ENCODE measurements around the gene S1PR1. TPM values are rescaled to one million over a fixed set of nuclear protein-coding genes. Genes with fewer than 3 reads are reported as not detected.

The S1PR1 gene
- total RNA-seq, 1 experiment from 2014 or later, result 0.24 TPM

DNA sequence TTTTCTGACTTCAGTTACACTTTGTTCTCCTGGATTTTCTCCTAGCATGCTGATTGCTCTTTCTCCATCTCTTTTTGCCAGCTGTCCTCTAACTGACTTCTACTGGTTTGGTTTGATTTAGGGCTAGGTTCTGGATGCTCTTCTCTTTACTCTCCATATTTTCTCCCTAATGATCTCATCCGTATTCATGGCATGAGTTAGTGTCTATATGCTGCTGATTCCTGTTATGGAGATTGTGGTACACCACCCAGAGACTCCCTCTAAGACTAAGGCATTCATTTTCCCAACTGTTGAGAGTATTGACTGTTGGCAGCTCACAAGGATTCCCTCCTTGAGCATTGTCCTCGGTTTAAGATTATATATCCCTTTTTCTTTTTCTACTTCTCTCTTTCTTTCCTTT, 28.9 kb downstream of the S1PR1 start:
- Histone ChIP-seq H4K91ac (ENCODE audit: insufficient read length, low read depth, low read length) (no peak overlapping the region), H3K4ac (ENCODE audit: low read depth, low read length) (no peak overlapping the region)
- no peaks in the 10 kb centered on the region for H3K9me3 Mint-ChIP-seq

More for the DNA sequence above, 28.9 kb downstream of the S1PR1 start:
- H2AFZ ChIP-seq (ENCODE audit: low read length), result no peak overlapping the region
- no peak overlapping the region for H3K4me2 ChIP-seq (ENCODE audit: insufficient read depth, insufficient read length, low read length)
- no peak for DNase-seq
- H3K79me2 ChIP-seq (ENCODE audit: insufficient read depth, low read length), result no peaks in the 10 kb centered on the region
- Mint-ChIP-seq H3K4me1 (peaks cover 12% of the 10 kb centered on the region in 2 experiments), H3K4me3 (no peak overlapping the region), H3K27ac (no peak overlapping the region), H3K36me3 (ENCODE audit: insufficient read depth in 1 of 3, low read depth in 3 of 3) (no peaks in the 10 kb centered on the region), H3K27me3 (ENCODE audit: low read depth) (no peaks in the 10 kb centered on the region)
- no peak overlapping the region for H3T11ph ChIP-seq (ENCODE audit: low read length)
- no peak overlapping the region for H2AK5ac ChIP-seq (ENCODE audit: insufficient read length, low read length)
- H3K56ac ChIP-seq (ENCODE audit: insufficient read length, low read depth, low read length), result no peak overlapping the region
- no peak overlapping the region for H4K5ac ChIP-seq (ENCODE audit: insufficient read length, low read depth, low read length)
- H4K8ac ChIP-seq (replicated peaks; ENCODE audit: insufficient read length, low read depth, low read length), result no peak overlapping the region
- no peak overlapping the region for H3K27ac ChIP-seq (ENCODE audit: insufficient read length, low read depth, low read length)
- no peak overlapping the region for H3K9ac ChIP-seq (ENCODE audit: extremely low read depth, insufficient read length, low read length)
- H2BK120ac ChIP-seq (ENCODE audit: low read depth, low read length, poor library complexity, severe bottlenecking), result no peak overlapping the region
- WGBS (ENCODE audit: extremely low coverage, insufficient read length, low lambda C conversion rate), result no CpG with 5 or more reads among the region's 2 CpGs
- H3K23ac ChIP-seq (ENCODE audit: insufficient read length, low read depth, low read length), result no peak overlapping the region
- no peak overlapping the region for H2BK12ac ChIP-seq (ENCODE audit: insufficient read length, low read depth, low read length)
- H3K27me3 ChIP-seq (ENCODE audit: insufficient read depth, low read length), result no peaks in the 10 kb centered on the region
- no peak overlapping the region for H3K14ac ChIP-seq (ENCODE audit: insufficient read depth, low read length)
- no peaks in the 10 kb centered on the region for H3K23me2 ChIP-seq (ENCODE audit: insufficient read length, low read depth, low read length, poor library complexity, severe bottlenecking)
- H3K18ac ChIP-seq (ENCODE audit: insufficient read length, low read depth, low read length), result no peak overlapping the region
- H3K4me1 ChIP-seq (ENCODE audit: insufficient read depth, low read length), result no peaks in the 10 kb centered on the region
- H2BK15ac ChIP-seq (ENCODE audit: low read depth, low read length), result no peak overlapping the region
- no peak overlapping the region for H2BK20ac ChIP-seq (ENCODE audit: low read depth, low read length, poor library complexity, severe bottlenecking)
- H3K9me3 ChIP-seq (ENCODE audit: control insufficient read depth, low read depth, low read length), result no peaks in the 10 kb centered on the region
- no peak for TF ChIP-seq CTCF (conservative IDR thresholded peaks at IDR 0.05)
- no peak overlapping the region for H2BK5ac ChIP-seq (ENCODE audit: insufficient read length, low read length)
- no peaks in the 10 kb centered on the region for H4K20me1 ChIP-seq (ENCODE audit: control insufficient read depth, insufficient read depth, insufficient read length)
- no peaks in the 10 kb centered on the region for H3K79me1 ChIP-seq (ENCODE audit: insufficient read depth, low read depth, low read length, poor library complexity, severe bottlenecking)

Data from H9 (cell line).